GM12892 (cell line): ENCODE results near the gene FBH1.

ENCODE experiments used
- POLR2A ChIP-seq: IDR thresholded peaks from 2 replicates; pipeline ENCODE4 v1.6.1; 2011; ENCODE audit warnings: low read depth, low read length, control low read depth
- POLR2AphosphoS5 ChIP-seq: IDR thresholded peaks from 2 replicates; pipeline ENCODE4 v1.6.1; 2011; ENCODE audit warnings: low read depth, low read length, control low read depth
- TAF1 ChIP-seq: IDR thresholded peaks from 2 replicates; pipeline ENCODE4 v1.6.1; 2011; ENCODE audit warnings: low read depth, mild to moderate bottlenecking, control low read depth, low read length, borderline replicate concordance

- TF ChIP-seq POLR2A (no peak), TAF1 (no peak), POLR2AphosphoS5 (no peak)
Observed at GRCh38 chr10:5932345-5932744, 42.3 kb downstream of the FBH1 start.
